Measurements from ENCODE around the gene RAB6B. TPM values are rescaled to one million over a fixed set of nuclear protein-coding genes. Genes with fewer than 3 reads are reported as not detected.

Gene RAB6B
- total and polyA plus RNA-seq, 4 donors: 1.8 to 5.1 (median 3.2) TPM

DNA sequence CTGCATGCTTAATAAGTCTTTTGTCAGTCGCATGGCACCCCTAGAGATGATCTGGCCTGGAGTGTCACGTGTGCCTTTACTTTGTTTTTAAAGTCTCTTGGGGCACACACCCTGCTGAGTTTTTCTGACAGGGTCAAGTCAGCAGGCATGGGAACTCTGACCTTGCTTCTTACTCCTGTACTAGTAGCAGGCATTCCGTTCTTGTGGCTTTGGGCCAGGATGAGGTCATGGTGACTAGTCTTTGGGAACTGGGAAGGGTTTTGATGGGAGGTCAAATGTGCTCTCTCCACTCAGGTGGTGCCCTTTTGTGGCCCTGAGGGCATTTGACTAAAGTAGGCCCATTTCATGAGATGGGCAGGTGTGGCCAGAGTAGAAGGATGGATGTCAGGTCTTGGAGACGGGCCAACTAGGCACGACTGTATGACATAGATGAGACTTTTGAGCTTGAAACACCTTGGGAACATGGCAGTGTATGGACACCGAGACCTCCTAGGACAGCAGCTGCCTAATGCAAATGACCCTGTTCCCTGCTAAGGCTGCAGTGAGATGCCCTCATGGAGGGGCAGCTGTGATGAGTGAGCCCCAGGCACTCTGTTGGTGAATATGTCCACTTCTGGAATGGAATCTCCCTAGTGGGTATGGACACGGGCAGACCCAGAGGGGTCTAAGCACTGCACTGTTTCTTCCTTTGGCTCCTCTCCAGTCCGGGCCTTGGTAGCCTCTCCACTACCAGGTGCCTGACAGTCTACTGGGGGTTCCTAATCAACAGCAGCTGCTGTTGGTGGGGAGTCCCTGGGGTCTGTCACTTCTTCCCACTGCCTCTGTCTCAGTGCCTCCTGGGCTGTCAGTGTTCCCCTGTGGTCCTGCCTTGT is 73.7 kb downstream of the RAB6B start:
- TF ChIP-seq, protein P1, sequence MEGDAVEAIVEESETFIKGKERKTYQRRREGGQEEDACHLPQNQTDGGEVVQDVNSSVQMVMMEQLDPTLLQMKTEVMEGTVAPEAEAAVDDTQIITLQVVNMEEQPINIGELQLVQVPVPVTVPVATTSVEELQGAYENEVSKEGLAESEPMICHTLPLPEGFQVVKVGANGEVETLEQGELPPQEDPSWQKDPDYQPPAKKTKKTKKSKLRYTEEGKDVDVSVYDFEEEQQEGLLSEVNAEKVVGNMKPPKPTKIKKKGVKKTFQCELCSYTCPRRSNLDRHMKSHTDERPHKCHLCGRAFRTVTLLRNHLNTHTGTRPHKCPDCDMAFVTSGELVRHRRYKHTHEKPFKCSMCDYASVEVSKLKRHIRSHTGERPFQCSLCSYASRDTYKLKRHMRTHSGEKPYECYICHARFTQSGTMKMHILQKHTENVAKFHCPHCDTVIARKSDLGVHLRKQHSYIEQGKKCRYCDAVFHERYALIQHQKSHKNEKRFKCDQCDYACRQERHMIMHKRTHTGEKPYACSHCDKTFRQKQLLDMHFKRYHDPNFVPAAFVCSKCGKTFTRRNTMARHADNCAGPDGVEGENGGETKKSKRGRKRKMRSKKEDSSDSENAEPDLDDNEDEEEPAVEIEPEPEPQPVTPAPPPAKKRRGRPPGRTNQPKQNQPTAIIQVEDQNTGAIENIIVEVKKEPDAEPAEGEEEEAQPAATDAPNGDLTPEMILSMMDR (IDR thresholded peaks at IDR 0.05; ENCODE audit: control extremely low read depth, extremely low read depth): no peak
- Histone ChIP-seq H3K9me3 (ENCODE audit: control insufficient read depth in 4 of 4, insufficient read depth in 3 of 4, low read length in 3 of 4) (no peaks in the 10 kb centered on the region), H3K9ac (ENCODE audit: insufficient read depth in 1 of 2, low read length in 2 of 2) (no peak overlapping the region), H3K27ac (ENCODE audit: low read depth in 1 of 2, low read length in 1 of 2) (no peak overlapping the region), H3K36me3 (ENCODE audit: control insufficient read depth in 4 of 4, insufficient read depth in 4 of 4, low read length in 4 of 4) (peaks cover 13 to 33% (median 22%) of the 10 kb centered on the region in 4 donors), H3K4me1 (ENCODE audit: control insufficient read depth in 5 of 5, insufficient read depth in 5 of 5, low read length in 5 of 5) (no peaks in the 10 kb centered on the region), H3K4me3 (no peak overlapping the region), H3K27me3 (ENCODE audit: control insufficient read depth in 3 of 3, insufficient read depth in 3 of 3, low read length in 2 of 3) (no peaks in the 10 kb centered on the region)
- DNase-seq: peak in 2 of 3 donors; percentile 13 to 20
- ATAC-seq (ENCODE audit: insufficient read depth, low FRiP score): no peak
- 90 to 94% methylated on average over 8 of the region's 8 CpGs for whole genome bisulfite sequencing, 2 donors

DNA sequence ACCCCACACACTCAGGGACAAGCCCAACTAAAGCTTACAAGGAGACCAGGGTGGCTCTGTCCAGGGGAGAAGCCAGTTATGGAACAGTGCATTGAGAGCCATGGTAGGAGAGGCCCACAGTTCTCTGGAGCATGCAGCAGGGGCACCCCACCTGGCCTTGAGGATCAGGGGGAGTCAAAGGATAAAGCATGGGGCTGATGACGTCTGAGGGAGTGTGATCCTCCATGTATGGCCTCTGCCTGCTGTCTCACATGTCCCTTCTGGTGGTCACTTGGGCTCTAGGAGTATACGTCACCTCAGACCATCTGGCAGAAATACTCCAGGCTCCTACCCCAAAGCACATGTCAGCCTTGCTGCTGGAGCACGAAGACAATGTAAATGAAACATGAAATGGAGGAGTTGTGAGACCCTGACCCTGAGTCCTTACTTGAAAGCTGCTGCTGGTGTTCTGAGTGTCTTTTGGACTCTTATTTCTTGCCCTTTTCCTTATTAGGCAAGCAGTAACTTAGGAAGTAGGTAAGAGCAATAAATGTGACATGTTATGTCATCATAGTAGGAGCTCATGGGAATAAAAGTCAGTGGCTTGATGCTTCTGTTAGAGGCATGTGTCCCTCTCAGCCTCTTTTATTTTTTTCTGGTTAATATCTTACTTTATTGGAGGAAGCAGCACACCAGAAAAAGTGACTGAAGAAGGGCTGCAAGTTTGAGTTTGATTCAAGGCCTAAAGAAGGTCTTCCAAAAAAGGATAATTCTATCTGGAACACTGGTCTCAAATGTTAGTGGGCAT is 74.6 kb downstream of the RAB6B start:
- WGBS, 2 donors: 94% methylated on average over 3 of the region's 3 CpGs
- no peak overlapping the region for H3K27ac ChIP-seq (ENCODE audit: low read depth in 1 of 2, low read length in 1 of 2)

DNA sequence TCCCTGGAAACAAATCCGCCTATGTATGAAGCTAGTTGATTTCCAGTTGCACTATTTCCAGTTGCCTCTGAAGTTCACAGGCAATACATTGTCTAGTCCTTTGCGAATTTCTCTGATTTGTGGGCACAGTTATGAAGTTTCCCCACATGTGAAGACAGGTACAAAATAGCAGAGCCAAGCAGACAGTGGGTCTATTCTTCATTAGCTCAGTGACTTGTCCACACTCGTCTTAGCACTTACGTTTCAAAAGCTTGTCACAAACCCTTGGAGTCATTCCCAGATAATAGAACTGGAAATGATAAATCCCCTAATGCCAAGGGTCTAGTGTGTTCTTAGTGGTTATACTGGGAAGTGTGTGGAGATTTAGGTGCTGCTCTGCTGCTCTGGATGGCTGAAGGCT is 75.6 kb downstream of the RAB6B start:
- peaks cover 21 to 31% (median 29%) of the 10 kb centered on the region in 4 donors for H3K36me3 ChIP-seq (ENCODE audit: control insufficient read depth in 4 of 4, insufficient read depth in 4 of 4, low read length in 4 of 4)
- ATAC-seq (ENCODE audit: insufficient read depth, low FRiP score): no peak
- WGBS, 2 donors: 94 to 95% methylated on average over 4 of the region's 4 CpGs

More for the DNA sequence above, 74.6 kb downstream of the RAB6B start:
- Histone ChIP-seq H3K9me3 (ENCODE audit: control insufficient read depth in 4 of 4, insufficient read depth in 3 of 4, low read length in 3 of 4) (no peaks in the 10 kb centered on the region), H3K4me3 (no peak overlapping the region), H3K36me3 (ENCODE audit: control insufficient read depth in 4 of 4, insufficient read depth in 4 of 4, low read length in 4 of 4) (peaks cover 17 to 33% (median 24%) of the 10 kb centered on the region in 4 donors), H3K27me3 (ENCODE audit: control insufficient read depth in 3 of 3, insufficient read depth in 3 of 3, low read length in 2 of 3) (no peaks in the 10 kb centered on the region), H3K9ac (ENCODE audit: insufficient read depth in 1 of 2, low read length in 2 of 2) (no peak overlapping the region), H3K4me1 (ENCODE audit: control insufficient read depth in 5 of 5, insufficient read depth in 5 of 5, low read length in 5 of 5) (no peaks in the 10 kb centered on the region)
- ATAC-seq (ENCODE audit: insufficient read depth, low FRiP score): no peak
- TF ChIP-seq, protein P1 (IDR thresholded peaks at IDR 0.05; ENCODE audit: control extremely low read depth, extremely low read depth): no peak
- DNase-seq: no peak

More for the DNA sequence above, 75.6 kb downstream of the RAB6B start:
- H3K9me3 ChIP-seq (ENCODE audit: control insufficient read depth in 4 of 4, insufficient read depth in 3 of 4, low read length in 3 of 4): no peaks in the 10 kb centered on the region
- H3K27ac ChIP-seq (ENCODE audit: low read depth in 1 of 2, low read length in 1 of 2): no peak overlapping the region
- H3K4me1 ChIP-seq (ENCODE audit: control insufficient read depth in 5 of 5, insufficient read depth in 5 of 5, low read length in 5 of 5): no peaks in the 10 kb centered on the region
- H3K27me3 ChIP-seq (ENCODE audit: control insufficient read depth in 3 of 3, insufficient read depth in 3 of 3, low read length in 2 of 3): no peaks in the 10 kb centered on the region
- no peak for DNase-seq
- no peak overlapping the region for H3K9ac ChIP-seq (ENCODE audit: insufficient read depth in 1 of 2, low read length in 2 of 2)
- no peak overlapping the region for H3K4me3 ChIP-seq
- TF ChIP-seq, protein P1 (IDR thresholded peaks at IDR 0.05; ENCODE audit: control extremely low read depth, extremely low read depth): no peak
